Measurements from ENCODE around the gene GRAMD4.

The GRAMD4 gene

DNA sequence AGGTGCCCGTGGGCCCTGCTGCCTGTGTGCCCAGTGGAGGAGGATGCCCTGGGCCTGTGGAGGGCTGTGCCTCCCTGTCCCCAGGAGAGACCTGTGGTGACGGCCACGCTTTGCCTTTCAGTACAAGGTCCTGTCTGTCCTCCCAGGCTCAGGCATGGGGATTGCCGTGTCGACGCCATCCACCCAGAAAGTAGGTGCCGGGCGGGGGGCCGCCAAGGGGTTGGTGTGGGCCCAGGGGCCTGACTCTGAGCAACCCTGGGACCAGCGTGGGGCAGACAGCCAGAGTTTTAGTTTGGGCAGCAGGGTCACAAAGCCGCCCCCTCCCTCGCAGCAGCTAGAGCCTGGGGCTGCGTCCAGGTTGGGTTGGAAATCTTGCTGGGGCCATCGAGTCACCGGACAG is 56.3 kb downstream of the GRAMD4 start:
- peaks cover 0 to 70% (median 53%) of the 10 kb centered on the region in 4 experiments for H3K4me1 ChIP-seq (ENCODE audit: control extremely low read depth in 1 of 4, control insufficient read depth in 4 of 4, insufficient read depth in 4 of 4, low read length in 3 of 4)
- ChIA-PET POLR2A (no interaction called here), CTCF (interaction anchor here (1.3 kb wide), 1 partner anchor 113 kb away, joined by 3 read pairs; no protein-coding TSS in a partner anchor)
- no peaks in the 10 kb centered on the region for H3K27me3 ChIP-seq (replicated peaks in 2 of 5; ENCODE audit: control insufficient read depth in 4 of 5, insufficient read depth in 5 of 5, low read length in 4 of 5)
- no peak for DNase-seq
- 92% methylated on average over 13 of the region's 15 CpGs for WGBS (ENCODE audit: insufficient coverage)
- H3K4me3 ChIP-seq (ENCODE audit: control insufficient read depth in 1 of 7, extremely low read depth in 1 of 7, insufficient read depth in 4 of 7, low read depth in 2 of 7, low read length in 6 of 7): no peak overlapping the region
- H3K36me3 ChIP-seq (ENCODE audit: control insufficient read depth in 4 of 4, insufficient read depth in 4 of 4, low read length in 3 of 4): peaks cover 3 to 53% (median 18%) of the 10 kb centered on the region in 4 experiments
- no peaks in the 10 kb centered on the region for H3K9me3 ChIP-seq (ENCODE audit: control extremely low read depth in 1 of 5, control insufficient read depth in 4 of 5, insufficient read depth in 2 of 5, low read depth in 1 of 5, low read length in 4 of 5)
- peak overlapping the region in 1 of 2 experiments; percentile 25 for H3K27ac ChIP-seq (ENCODE audit: insufficient read depth in 1 of 2, low read depth in 1 of 2, low read length in 2 of 2, poor library complexity in 1 of 2, severe bottlenecking in 2 of 2)

DNA sequence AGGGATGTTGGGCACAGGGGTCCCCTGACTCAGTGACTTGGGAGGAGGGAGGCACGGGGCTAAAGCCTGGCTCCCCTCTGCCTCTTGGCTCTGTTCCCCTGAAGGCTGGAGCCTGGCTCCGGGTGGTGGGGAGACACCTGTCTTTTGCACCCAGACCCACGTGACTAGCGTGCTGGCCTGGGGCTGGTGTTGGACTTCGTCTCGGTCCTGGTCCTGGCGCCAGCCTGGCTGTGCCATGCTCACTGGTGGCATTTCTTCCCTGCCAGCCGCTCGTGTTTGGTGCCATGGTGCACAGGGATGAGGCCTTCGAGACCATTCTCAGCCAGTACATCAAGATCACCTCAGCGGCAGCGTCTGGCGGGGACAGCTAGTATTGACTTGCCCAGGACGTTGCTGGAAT is 56.7 kb downstream of the GRAMD4 start:
- peak overlapping the region in 1 of 2 experiments; percentile 25 for H3K27ac ChIP-seq (ENCODE audit: insufficient read depth in 1 of 2, low read depth in 1 of 2, low read length in 2 of 2, poor library complexity in 1 of 2, severe bottlenecking in 2 of 2)
- 98% methylated on average over 12 of the region's 14 CpGs for WGBS (ENCODE audit: insufficient coverage)
- H3K4me3 ChIP-seq (ENCODE audit: control insufficient read depth in 1 of 7, extremely low read depth in 1 of 7, insufficient read depth in 4 of 7, low read depth in 2 of 7, low read length in 6 of 7): no peak overlapping the region
- ChIA-PET CTCF (interaction anchor here (1.3 kb wide), 1 partner anchor 113 kb away, joined by 3 read pairs; no protein-coding TSS in a partner anchor), POLR2A (no interaction called here)
- H3K9me3 ChIP-seq (ENCODE audit: control extremely low read depth in 1 of 5, control insufficient read depth in 4 of 5, insufficient read depth in 2 of 5, low read depth in 1 of 5, low read length in 4 of 5): no peaks in the 10 kb centered on the region
- H3K4me1 ChIP-seq (ENCODE audit: control extremely low read depth in 1 of 4, control insufficient read depth in 4 of 4, insufficient read depth in 4 of 4, low read length in 3 of 4): peaks cover 0 to 67% (median 51%) of the 10 kb centered on the region in 4 experiments
- no peaks in the 10 kb centered on the region for H3K27me3 ChIP-seq (replicated peaks in 2 of 5; ENCODE audit: control insufficient read depth in 4 of 5, insufficient read depth in 5 of 5, low read length in 4 of 5)
- peaks cover 3 to 55% (median 20%) of the 10 kb centered on the region in 4 experiments for H3K36me3 ChIP-seq (ENCODE audit: control insufficient read depth in 4 of 4, insufficient read depth in 4 of 4, low read length in 3 of 4)
- DNase-seq: no peak

DNA sequence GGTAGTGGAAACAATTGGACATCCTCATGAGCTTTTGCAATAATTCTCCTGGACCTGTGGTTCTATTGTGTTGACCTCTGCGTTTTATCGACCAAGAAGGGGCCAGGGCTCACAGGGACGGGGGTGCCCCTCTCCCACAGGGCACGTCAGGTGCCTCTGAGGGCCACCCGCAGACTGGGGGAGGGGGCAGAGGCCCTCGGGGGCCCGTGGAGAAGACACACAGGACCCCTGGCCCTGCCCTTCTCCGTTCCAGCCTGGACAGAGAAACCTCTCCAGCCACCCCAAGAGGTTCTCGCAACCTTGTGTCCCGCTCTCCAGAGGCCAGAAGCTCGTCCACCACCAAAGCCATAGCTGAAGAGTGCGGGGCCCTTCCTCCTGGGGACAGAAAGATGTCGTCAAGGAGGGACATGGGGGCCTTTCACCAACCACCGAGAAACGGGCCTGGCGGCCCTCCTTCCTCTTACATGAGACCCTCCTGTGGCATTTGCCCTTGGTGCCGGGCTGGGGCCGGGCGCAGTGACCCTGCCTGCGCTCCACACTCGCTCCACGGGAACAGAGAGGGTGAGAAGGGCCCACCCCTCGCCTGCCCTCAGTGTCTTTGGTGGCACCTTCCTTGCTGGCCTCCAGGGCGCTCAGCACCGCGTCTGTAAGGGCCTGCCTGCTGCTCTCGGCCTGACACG is 57.3 kb downstream of the GRAMD4 start:
- Histone ChIP-seq H3K9me3 (ENCODE audit: control extremely low read depth in 1 of 5, control insufficient read depth in 4 of 5, insufficient read depth in 2 of 5, low read depth in 1 of 5, low read length in 4 of 5) (no peaks in the 10 kb centered on the region), H3K27ac (ENCODE audit: insufficient read depth in 1 of 2, low read depth in 1 of 2, low read length in 2 of 2, poor library complexity in 1 of 2, severe bottlenecking in 2 of 2) (no peak overlapping the region), H3K36me3 (ENCODE audit: control insufficient read depth in 4 of 4, insufficient read depth in 4 of 4, low read length in 3 of 4) (peaks cover 3 to 61% (median 24%) of the 10 kb centered on the region in 4 experiments), H3K27me3 (replicated peaks in 2 of 5; ENCODE audit: control insufficient read depth in 4 of 5, insufficient read depth in 5 of 5, low read length in 4 of 5) (no peaks in the 10 kb centered on the region), H3K4me3 (ENCODE audit: control insufficient read depth in 1 of 7, extremely low read depth in 1 of 7, insufficient read depth in 4 of 7, low read depth in 2 of 7, low read length in 6 of 7) (no peak overlapping the region), H3K4me1 (ENCODE audit: control extremely low read depth in 1 of 4, control insufficient read depth in 4 of 4, insufficient read depth in 4 of 4, low read length in 3 of 4) (peaks cover 0 to 61% (median 45%) of the 10 kb centered on the region in 4 experiments)
- no peak for DNase-seq
- CTCF ChIA-PET: interaction anchor here (1.3 kb wide), 1 partner anchor 114 kb away, joined by 3 read pairs; no protein-coding TSS in a partner anchor
- WGBS (ENCODE audit: insufficient coverage): 94% methylated on average over 28 of the region's 28 CpGs
- POLR2A ChIA-PET: no interaction called here

DNA sequence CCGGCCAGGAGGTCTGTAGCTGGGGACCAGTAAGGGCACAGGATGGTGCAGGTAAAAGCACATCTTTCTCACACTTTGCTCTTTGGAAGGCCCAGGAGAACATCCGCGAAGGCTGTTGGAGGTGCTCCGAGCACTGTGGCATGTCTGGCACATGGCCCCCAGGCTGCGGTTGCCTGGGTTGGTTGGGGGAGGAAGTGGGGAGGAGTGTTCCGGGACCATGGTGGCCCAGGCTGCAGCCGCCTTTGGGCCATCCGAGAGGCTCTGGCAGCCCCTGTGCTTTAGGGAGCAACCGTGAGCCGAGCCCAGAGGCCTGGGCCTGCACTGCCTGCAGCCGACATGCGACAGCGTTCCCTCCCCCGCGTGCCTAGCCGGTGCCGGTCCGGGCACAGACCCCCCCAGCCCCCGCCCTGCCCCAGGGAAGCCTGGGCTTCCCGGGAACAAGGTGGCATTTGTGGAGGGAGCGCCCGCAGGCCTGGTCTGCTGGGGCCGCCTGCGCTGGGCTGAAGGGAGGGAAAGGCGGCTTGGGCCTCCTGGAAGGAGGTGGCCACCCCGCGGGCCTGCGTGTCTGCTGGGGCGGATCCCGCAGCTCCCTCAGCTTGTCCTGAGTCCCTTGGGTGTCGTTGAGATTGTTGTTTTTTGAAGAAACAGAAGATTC is 57.9 kb downstream of the GRAMD4 start:
- Histone ChIP-seq H3K27ac (ENCODE audit: insufficient read depth in 1 of 2, low read depth in 1 of 2, low read length in 2 of 2, poor library complexity in 1 of 2, severe bottlenecking in 2 of 2) (no peak overlapping the region), H3K4me3 (ENCODE audit: control insufficient read depth in 1 of 7, extremely low read depth in 1 of 7, insufficient read depth in 4 of 7, low read depth in 2 of 7, low read length in 6 of 7) (no peak overlapping the region), H3K4me1 (ENCODE audit: control extremely low read depth in 1 of 4, control insufficient read depth in 4 of 4, insufficient read depth in 4 of 4, low read length in 3 of 4) (peaks cover 0 to 55% (median 38%) of the 10 kb centered on the region in 4 experiments), H3K27me3 (replicated peaks in 2 of 5; ENCODE audit: control insufficient read depth in 4 of 5, insufficient read depth in 5 of 5, low read length in 4 of 5) (no peaks in the 10 kb centered on the region), H3K36me3 (ENCODE audit: control insufficient read depth in 4 of 4, insufficient read depth in 4 of 4, low read length in 3 of 4) (peaks cover 3 to 61% (median 25%) of the 10 kb centered on the region in 4 experiments), H3K9me3 (ENCODE audit: control extremely low read depth in 1 of 5, control insufficient read depth in 4 of 5, insufficient read depth in 2 of 5, low read depth in 1 of 5, low read length in 4 of 5) (no peaks in the 10 kb centered on the region)
- DNase-seq: peak in 2 of 3 donors; percentile 55 to 58
- ChIA-PET CTCF (interaction anchor here (1.0 to 1.3 kb wide), 2 partner anchors 114 to 115 kb away, joined by 3 read pairs; no protein-coding TSS in a partner anchor), POLR2A (no interaction called here)
- 69% methylated on average over 28 of the region's 31 CpGs for WGBS (ENCODE audit: insufficient coverage)

DNA sequence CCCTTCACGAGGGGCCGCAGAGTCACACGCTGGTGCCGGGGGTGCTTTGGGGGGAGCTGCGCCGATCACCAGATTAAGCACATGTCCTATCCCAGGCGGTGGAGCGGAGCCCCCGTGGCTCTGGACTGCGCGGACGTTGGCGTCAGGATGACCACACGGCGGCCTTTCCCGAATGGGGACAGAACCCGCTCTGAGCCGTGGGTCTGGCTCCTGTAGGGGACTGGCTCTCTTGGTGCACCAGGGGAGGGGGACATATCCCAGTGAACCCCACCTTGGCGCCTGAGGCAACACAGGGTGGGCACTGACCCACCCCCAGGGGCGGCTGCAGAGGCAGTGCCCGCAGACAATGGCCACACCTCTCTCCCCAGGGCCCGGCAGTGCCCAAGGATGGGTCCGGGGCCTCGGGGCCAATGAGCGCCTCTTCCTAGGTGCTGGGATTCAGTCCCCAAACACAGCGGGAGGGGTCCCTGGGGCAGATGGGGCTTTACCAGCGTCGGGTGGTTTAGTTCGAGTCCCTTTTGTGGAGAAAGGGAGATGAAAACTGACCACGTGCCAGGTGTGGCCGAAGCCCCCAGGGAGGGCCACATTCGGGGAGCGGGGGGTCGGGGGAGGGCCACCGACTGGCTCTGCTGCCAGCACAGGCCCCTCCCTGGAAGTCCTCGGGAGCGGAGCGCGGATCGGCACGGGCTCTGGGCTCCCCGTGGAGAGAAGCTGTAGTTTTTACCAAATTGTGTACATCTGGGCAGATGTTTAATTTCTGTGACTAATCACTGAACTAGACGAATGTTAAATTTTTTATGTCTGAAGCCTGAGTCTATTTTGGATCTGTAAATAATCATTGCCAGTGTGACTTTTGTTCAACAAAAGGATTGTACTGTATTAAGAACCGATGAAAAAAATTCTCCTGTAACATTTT is 58.9 kb downstream of the GRAMD4 start:
- ChIA-PET CTCF (interaction anchor here (1.0 to 1.4 kb wide), 2 partner anchors 53 to 115 kb away, joined by 3 read pairs; no protein-coding TSS in a partner anchor), POLR2A (no interaction called here)
- H3K36me3 ChIP-seq (ENCODE audit: control insufficient read depth in 4 of 4, insufficient read depth in 4 of 4, low read length in 3 of 4): peaks cover 3 to 57% (median 24%) of the 10 kb centered on the region in 4 experiments
- H3K4me1 ChIP-seq (ENCODE audit: control extremely low read depth in 1 of 4, control insufficient read depth in 4 of 4, insufficient read depth in 4 of 4, low read length in 3 of 4): peaks cover 3 to 48% (median 31%) of the 10 kb centered on the region in 4 experiments
- no peak overlapping the region for H3K4me3 ChIP-seq (ENCODE audit: control insufficient read depth in 1 of 7, extremely low read depth in 1 of 7, insufficient read depth in 4 of 7, low read depth in 2 of 7, low read length in 6 of 7)
- H3K27me3 ChIP-seq (replicated peaks in 2 of 5; ENCODE audit: control insufficient read depth in 4 of 5, insufficient read depth in 5 of 5, low read length in 4 of 5): no peaks in the 10 kb centered on the region
- no peak for DNase-seq
- H3K27ac ChIP-seq (ENCODE audit: insufficient read depth in 1 of 2, low read depth in 1 of 2, low read length in 2 of 2, poor library complexity in 1 of 2, severe bottlenecking in 2 of 2): no peak overlapping the region
- 98% methylated on average over 29 of the region's 44 CpGs for WGBS (ENCODE audit: insufficient coverage)
- no peaks in the 10 kb centered on the region for H3K9me3 ChIP-seq (ENCODE audit: control extremely low read depth in 1 of 5, control insufficient read depth in 4 of 5, insufficient read depth in 2 of 5, low read depth in 1 of 5, low read length in 4 of 5)

DNA sequence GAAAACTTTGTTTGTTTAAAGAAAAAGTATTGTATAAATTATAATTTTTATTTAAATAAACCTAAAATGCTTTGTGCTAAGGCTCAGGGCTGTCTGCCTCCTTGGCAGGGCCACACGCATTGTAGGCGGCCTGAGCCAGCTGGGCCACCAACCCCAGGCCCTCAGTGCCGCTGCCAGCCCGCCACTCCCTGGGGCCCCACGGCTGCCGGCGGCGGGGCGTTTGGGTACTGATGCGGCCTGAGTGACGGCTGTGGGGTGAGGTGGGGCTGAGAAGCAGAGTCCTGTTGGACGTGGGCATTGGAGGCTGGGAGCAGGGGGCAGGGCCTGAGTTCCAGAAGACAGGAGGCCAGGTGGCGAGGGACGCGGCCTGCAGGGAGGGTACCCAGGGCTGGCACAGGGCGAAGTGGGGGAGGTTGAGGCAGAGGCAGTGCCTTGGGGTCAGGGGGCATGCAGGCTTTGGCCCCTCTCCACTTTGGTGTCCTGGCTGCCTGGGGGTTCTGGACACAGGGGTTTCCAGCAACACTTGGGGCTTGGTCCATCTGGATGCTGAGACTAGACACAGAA is 59.6 kb downstream of the GRAMD4 start:
- Histone ChIP-seq H3K27ac (ENCODE audit: insufficient read depth in 1 of 2, low read depth in 1 of 2, low read length in 2 of 2, poor library complexity in 1 of 2, severe bottlenecking in 2 of 2) (no peak overlapping the region), H3K9me3 (ENCODE audit: control extremely low read depth in 1 of 5, control insufficient read depth in 4 of 5, insufficient read depth in 2 of 5, low read depth in 1 of 5, low read length in 4 of 5) (no peaks in the 10 kb centered on the region), H3K36me3 (ENCODE audit: control insufficient read depth in 4 of 4, insufficient read depth in 4 of 4, low read length in 3 of 4) (peaks cover 3 to 60% (median 24%) of the 10 kb centered on the region in 4 experiments), H3K4me1 (ENCODE audit: control extremely low read depth in 1 of 4, control insufficient read depth in 4 of 4, insufficient read depth in 4 of 4, low read length in 3 of 4) (peaks cover 3 to 50% (median 29%) of the 10 kb centered on the region in 4 experiments), H3K4me3 (ENCODE audit: control insufficient read depth in 1 of 7, extremely low read depth in 1 of 7, insufficient read depth in 4 of 7, low read depth in 2 of 7, low read length in 6 of 7) (no peak overlapping the region), H3K27me3 (replicated peaks in 2 of 5; ENCODE audit: control insufficient read depth in 4 of 5, insufficient read depth in 5 of 5, low read length in 4 of 5) (no peaks in the 10 kb centered on the region)
- ChIA-PET POLR2A (no interaction called here), CTCF (interaction anchor here (1.4 kb wide), 1 partner anchor 53 kb away, joined by 3 read pairs; no protein-coding TSS in a partner anchor)
- WGBS (ENCODE audit: insufficient coverage): 97% methylated on average over 16 of the region's 16 CpGs
- DNase-seq: no peak
